ENCODE results near the gene ZNF460. TPM values are rescaled to one million over a fixed set of nuclear protein-coding genes. Genes with fewer than 3 reads are reported as not detected.

The ZNF460 gene
- total and polyA plus RNA-seq, 10 of the 15 experiments (the other 5 are each of a cell fraction or from before 2014, with no cell fraction given) = 0.15 to 43.0 (median 8.7) TPM

DNA sequence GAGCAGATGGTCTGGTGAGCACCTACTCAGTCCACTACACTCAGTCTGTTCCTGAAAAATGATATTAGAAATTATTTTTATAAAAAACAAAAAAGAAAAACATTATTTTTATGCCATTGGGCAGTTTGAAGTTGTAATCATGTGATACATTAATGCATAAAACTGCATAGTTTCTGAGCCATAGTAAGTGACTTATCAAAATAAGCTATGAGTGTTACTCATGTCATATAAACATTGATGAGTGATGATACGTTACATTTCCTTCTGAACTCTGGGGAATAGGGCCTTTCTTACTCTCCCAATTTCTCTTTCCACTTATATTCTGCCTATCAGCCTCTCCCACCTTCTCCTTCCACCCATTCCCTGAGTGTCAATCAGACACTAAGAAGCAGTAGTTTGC is 31.0 kb upstream of the ZNF460 start:
- no peaks in the 10 kb centered on the region for H3K27me3 ChIP-seq (replicated peaks in 1 of 2; ENCODE audit: control insufficient read depth in 2 of 2, insufficient read depth in 2 of 2, low read length in 1 of 2)
- H3K4me1 ChIP-seq (ENCODE audit: control insufficient read depth, insufficient read depth, low read length) = no peaks in the 10 kb centered on the region
- WGBS (ENCODE audit: insufficient coverage, insufficient replicate concordance, low lambda C conversion rate, missing lambda C conversion rate) = 58% methylated on average over 1 of the region's 1 CpG
- no TSS peak for BruUV-seq (replicated peaks)
- ChIA-PET RAD21 (ENCODE audit: unreplicated experiment) (no interaction called here), POLR2A (no interaction called here), SMC1A (ENCODE audit: uncharacterized antibody, unreplicated experiment) (no interaction called here), CTCF (no interaction called here)
- peaks cover 9 to 15% of the 10 kb centered on the region in 2 experiments for H3K36me3 ChIP-seq (ENCODE audit: control insufficient read depth in 2 of 2, insufficient read depth in 2 of 2, low read length in 1 of 2)
- in situ Hi-C loops (cut with MboI) (no loop called here), intact Hi-C loops (cut with micrococcal nuclease; ENCODE audit: unreplicated experiment) (no loop called here)
- no peak overlapping the region for H3K4me3 ChIP-seq
- no peak overlapping the region for H3K4me2 ChIP-seq (ENCODE audit: control insufficient read depth, insufficient read depth)
- DNase-seq (ENCODE audit: low read depth, low spot score) = no peak
- no peak for FAIRE-seq
- H3K79me2 ChIP-seq (ENCODE audit: control insufficient read depth, insufficient read depth, low read length) = no peaks in the 10 kb centered on the region
- no peak overlapping the region for H3K9ac ChIP-seq (ENCODE audit: control insufficient read depth, insufficient read depth, low read length)
- no peaks in the 10 kb centered on the region for H4K20me1 ChIP-seq (ENCODE audit: control insufficient read depth, insufficient read depth)
- H3K9me3 ChIP-seq (replicated peaks; ENCODE audit: control insufficient read depth, insufficient read depth, low read length) = no peaks in the 10 kb centered on the region; the same call in 2 of the 3 replicates
- TF ChIP-seq CHD4 (IDR thresholded peaks at IDR 0.05) (no peak), ZNF384 (IDR thresholded peaks at IDR 0.05; ENCODE audit: borderline replicate concordance, low read depth, low read length) (no peak), EED (IDR thresholded peaks at IDR 0.05; ENCODE audit: low read depth) (no peak), CBFB (IDR thresholded peaks at IDR 0.05; ENCODE audit: low read depth) (no peak), CREB1 (IDR thresholded peaks at IDR 0.05; ENCODE audit: low read depth) (no peak), KLF5 (IDR thresholded peaks at IDR 0.05; ENCODE audit: partially characterized antibody) (no peak), NR2F1 (conservative IDR thresholded peaks at IDR 0.05) (no peak), EZH2 (IDR thresholded peaks at IDR 0.05; ENCODE audit: borderline replicate concordance, control insufficient read depth, low read depth, low read length) (no peak), FOXK2 (IDR thresholded peaks at IDR 0.05) (no peak)
- TF ChIP-seq, protein P1, sequence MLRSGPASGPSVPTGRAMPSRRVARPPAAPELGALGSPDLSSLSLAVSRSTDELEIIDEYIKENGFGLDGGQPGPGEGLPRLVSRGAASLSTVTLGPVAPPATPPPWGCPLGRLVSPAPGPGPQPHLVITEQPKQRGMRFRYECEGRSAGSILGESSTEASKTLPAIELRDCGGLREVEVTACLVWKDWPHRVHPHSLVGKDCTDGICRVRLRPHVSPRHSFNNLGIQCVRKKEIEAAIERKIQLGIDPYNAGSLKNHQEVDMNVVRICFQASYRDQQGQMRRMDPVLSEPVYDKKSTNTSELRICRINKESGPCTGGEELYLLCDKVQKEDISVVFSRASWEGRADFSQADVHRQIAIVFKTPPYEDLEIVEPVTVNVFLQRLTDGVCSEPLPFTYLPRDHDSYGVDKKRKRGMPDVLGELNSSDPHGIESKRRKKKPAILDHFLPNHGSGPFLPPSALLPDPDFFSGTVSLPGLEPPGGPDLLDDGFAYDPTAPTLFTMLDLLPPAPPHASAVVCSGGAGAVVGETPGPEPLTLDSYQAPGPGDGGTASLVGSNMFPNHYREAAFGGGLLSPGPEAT (IDR thresholded peaks at IDR 0.05; ENCODE audit: low read depth) = no peak
- TF ChIP-seq, protein P2, sequence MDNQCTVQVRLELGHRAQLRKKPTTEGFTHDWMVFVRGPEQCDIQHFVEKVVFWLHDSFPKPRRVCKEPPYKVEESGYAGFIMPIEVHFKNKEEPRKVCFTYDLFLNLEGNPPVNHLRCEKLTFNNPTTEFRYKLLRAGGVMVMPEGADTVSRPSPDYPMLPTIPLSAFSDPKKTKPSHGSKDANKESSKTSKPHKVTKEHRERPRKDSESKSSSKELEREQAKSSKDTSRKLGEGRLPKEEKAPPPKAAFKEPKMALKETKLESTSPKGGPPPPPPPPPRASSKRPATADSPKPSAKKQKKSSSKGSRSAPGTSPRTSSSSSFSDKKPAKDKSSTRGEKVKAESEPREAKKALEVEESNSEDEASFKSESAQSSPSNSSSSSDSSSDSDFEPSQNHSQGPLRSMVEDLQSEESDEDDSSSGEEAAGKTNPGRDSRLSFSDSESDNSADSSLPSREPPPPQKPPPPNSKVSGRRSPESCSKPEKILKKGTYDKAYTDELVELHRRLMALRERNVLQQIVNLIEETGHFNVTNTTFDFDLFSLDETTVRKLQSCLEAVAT (IDR thresholded peaks at IDR 0.05) = no peak
- TF ChIP-seq, protein P3, sequence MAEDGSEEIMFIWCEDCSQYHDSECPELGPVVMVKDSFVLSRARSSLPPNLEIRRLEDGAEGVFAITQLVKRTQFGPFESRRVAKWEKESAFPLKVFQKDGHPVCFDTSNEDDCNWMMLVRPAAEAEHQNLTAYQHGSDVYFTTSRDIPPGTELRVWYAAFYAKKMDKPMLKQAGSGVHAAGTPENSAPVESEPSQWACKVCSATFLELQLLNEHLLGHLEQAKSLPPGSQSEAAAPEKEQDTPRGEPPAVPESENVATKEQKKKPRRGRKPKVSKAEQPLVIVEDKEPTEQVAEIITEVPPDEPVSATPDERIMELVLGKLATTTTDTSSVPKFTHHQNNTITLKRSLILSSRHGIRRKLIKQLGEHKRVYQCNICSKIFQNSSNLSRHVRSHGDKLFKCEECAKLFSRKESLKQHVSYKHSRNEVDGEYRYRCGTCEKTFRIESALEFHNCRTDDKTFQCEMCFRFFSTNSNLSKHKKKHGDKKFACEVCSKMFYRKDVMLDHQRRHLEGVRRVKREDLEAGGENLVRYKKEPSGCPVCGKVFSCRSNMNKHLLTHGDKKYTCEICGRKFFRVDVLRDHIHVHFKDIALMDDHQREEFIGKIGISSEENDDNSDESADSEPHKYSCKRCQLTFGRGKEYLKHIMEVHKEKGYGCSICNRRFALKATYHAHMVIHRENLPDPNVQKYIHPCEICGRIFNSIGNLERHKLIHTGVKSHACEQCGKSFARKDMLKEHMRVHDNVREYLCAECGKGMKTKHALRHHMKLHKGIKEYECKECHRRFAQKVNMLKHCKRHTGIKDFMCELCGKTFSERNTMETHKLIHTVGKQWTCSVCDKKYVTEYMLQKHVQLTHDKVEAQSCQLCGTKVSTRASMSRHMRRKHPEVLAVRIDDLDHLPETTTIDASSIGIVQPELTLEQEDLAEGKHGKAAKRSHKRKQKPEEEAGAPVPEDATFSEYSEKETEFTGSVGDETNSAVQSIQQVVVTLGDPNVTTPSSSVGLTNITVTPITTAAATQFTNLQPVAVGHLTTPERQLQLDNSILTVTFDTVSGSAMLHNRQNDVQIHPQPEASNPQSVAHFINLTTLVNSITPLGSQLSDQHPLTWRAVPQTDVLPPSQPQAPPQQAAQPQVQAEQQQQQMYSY (CRISPR knock-in tag; IDR thresholded peaks at IDR 0.05) = no peak
- TF ChIP-seq, protein P4, sequence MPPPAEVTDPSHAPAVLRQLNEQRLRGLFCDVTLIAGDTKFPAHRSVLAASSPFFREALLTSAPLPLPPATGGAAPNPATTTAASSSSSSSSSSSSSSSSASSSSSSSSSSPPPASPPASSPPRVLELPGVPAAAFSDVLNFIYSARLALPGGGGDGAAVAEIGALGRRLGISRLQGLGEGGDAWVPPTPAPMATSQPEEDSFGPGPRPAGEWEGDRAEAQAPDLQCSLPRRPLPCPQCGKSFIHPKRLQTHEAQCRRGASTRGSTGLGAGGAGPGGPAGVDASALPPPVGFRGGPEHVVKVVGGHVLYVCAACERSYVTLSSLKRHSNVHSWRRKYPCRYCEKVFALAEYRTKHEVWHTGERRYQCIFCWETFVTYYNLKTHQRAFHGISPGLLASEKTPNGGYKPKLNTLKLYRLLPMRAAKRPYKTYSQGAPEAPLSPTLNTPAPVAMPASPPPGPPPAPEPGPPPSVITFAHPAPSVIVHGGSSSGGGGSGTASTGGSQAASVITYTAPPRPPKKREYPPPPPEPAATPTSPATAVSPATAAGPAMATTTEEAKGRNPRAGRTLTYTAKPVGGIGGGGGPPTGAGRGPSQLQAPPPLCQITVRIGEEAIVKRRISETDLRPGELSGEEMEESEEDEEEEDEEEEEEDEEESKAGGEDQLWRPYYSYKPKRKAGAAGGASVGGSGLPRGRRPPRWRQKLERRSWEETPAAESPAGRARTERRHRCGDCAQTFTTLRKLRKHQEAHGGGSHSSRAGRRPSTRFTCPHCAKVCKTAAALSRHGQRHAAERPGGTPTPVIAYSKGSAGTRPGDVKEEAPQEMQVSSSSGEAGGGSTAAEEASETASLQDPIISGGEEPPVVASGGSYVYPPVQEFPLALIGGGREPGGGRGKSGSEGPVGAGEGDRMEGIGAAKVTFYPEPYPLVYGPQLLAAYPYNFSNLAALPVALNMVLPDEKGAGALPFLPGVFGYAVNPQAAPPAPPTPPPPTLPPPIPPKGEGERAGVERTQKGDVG (CRISPR knock-in tag; IDR thresholded peaks at IDR 0.05) = no peak
- no peak overlapping the region for H2AFZ ChIP-seq (ENCODE audit: control insufficient read depth, low read depth, low read length)
- H3K27ac ChIP-seq (ENCODE audit: control insufficient read depth, insufficient read depth) = no peak overlapping the region
- ATAC-seq = no peak
